Small intestine (tissue), 7 donors: Measurements from ENCODE around the gene CYP46A1. TPM values are rescaled to one million over a fixed set of nuclear protein-coding genes. Genes with fewer than 3 reads are reported as not detected.

Source experiments
- DNase-seq, 2 donors: peaks; one replicate each; pipeline versions ENCODE4 v3.0.0 to v3.0.0-alpha.2; 2013
- FAIRE-seq: peaks from 2 replicates; lab custom pipeline; 2012; peaks lifted over from hg19 to GRCh38; lab: Jason Lieb, UNC
- H3K27ac ChIP-seq, 3 donors: one replicate each; pipeline ENCODE4 v1.5.1; 2013; ENCODE audit warnings: low read length in 2 of 3, mild to moderate bottlenecking in 2 of 3, control low read depth in 1 of 3, inconsistent platforms in 1 of 3, low read depth in 1 of 3, moderate library complexity in 1 of 3
- H3K27me3 ChIP-seq, 3 donors: one replicate each; pipeline ENCODE4 v1.6.1; 2013; ENCODE audit warnings: low read length in 3 of 3, inconsistent platforms in 1 of 3; ENCODE audit not compliant: control insufficient read depth in 3 of 3, insufficient read depth in 3 of 3
- H3K36me3 ChIP-seq, 3 donors: one replicate each; pipeline ENCODE4 v1.6.1; 2013; ENCODE audit warnings: low read length in 3 of 3, inconsistent platforms in 1 of 3, low read depth in 1 of 3, mild to moderate bottlenecking in 1 of 3, moderate library complexity in 1 of 3; ENCODE audit not compliant: control insufficient read depth in 3 of 3, insufficient read depth in 2 of 3
- H3K4me1 ChIP-seq, 3 donors: one replicate each; pipeline ENCODE4 v1.6.1; 2013; ENCODE audit warnings: low read length in 2 of 3, inconsistent platforms in 1 of 3, low read depth in 1 of 3, mild to moderate bottlenecking in 1 of 3, moderate library complexity in 1 of 3; ENCODE audit not compliant: control insufficient read depth in 3 of 3, insufficient read depth in 2 of 3
- H3K4me3 ChIP-seq, 3 donors: one replicate each; pipeline ENCODE4 v1.5.1; 2013; ENCODE audit warnings: low read length in 3 of 3, control low read depth in 1 of 3, inconsistent platforms in 1 of 3, low read depth in 1 of 3, mild to moderate bottlenecking in 1 of 3, moderate library complexity in 1 of 3
- H3K9me3 ChIP-seq, 2 donors: one replicate each; pipeline ENCODE4 v1.6.1; 2013; ENCODE audit warnings: low read depth in 1 of 2, low read length in 1 of 2; ENCODE audit not compliant: control insufficient read depth in 2 of 2, insufficient read depth in 1 of 2
- WGBS, 3 donors: extraction: QIAGEN DNeasy Blood & Tissue Kit; methylation state at CpG; one replicate each; pipeline ENCODE4 v1.1.7; 2013; 5-methylcytosine and 5-hydroxymethylcytosine counted together
- polyA plus RNA-seq, 4 donors: library from polyadenylated mRNA; stranded (reverse) in 3 of 4; unstranded in 1 of 4; fragments of 200-250 nt in 3 of 4; fragments of 120-200 nt in 1 of 4; gene quantifications; one replicate each; pipeline versions ENCODE4 v1.2.1 to v1.2.3, GENCODE V29; 2013
- donor health status: healthy with polysubstance abuse.
- donor health status: control.
- donor health status: control.
- donor health status: Bipolar disorder and iron deficiency.
- donor health status: healthy.

The CYP46A1 gene
- polyA plus RNA-seq, 4 donors = 0.64 to 0.96 TPM; not detected in 2

GRCh38 chr14:99690636-99691035 is 6.5 kb downstream of the CYP46A1 start:
- DNase-seq (no peak), FAIRE-seq (no peak)
- H3K27me3 ChIP-seq = peaks cover 0 to 19% (median 0%) of the 10 kb centered on the region in 3 donors
- H3K36me3 ChIP-seq = no peaks in the 10 kb centered on the region
- no peaks in the 10 kb centered on the region for H3K4me1 ChIP-seq
- H3K9me3 ChIP-seq = no peaks in the 10 kb centered on the region
- WGBS, 3 donors = 63 to 81% (median 63%) methylated on average over 5 of the region's 5 CpGs
- no peak overlapping the region for H3K4me3 ChIP-seq
- no peak overlapping the region for H3K27ac ChIP-seq

GRCh38 chr14:99691111-99691885 is 7.2 kb downstream of the CYP46A1 start:
- FAIRE-seq (no peak), DNase-seq (no peak)
- Histone ChIP-seq H3K4me3 (no peak overlapping the region), H3K27me3 (peaks cover 0 to 17% (median 0%) of the 10 kb centered on the region in 3 donors), H3K4me1 (no peaks in the 10 kb centered on the region), H3K27ac (no peak overlapping the region), H3K36me3 (no peaks in the 10 kb centered on the region), H3K9me3 (no peaks in the 10 kb centered on the region)
- 84 to 89% (median 87%) methylated on average over 13 of the region's 13 CpGs for WGBS, 3 donors

- FAIRE-seq (no peak), DNase-seq (no peak)
- H3K4me3 ChIP-seq = no peak overlapping the region
- H3K4me1 ChIP-seq = no peaks in the 10 kb centered on the region
- WGBS, 3 donors = 55 to 85% (median 64%) methylated on average over 3 of the region's 3 CpGs
- no peaks in the 10 kb centered on the region for H3K9me3 ChIP-seq
- H3K36me3 ChIP-seq = no peaks in the 10 kb centered on the region
- H3K27ac ChIP-seq = no peak overlapping the region
- H3K27me3 ChIP-seq = peaks cover 0 to 9% (median 0%) of the 10 kb centered on the region in 3 donors
These were observed 9.8 kb downstream of the CYP46A1 start for GRCh38 chr14:99693918-99694317.

GRCh38 chr14:99696929-99697328 is 12.8 kb downstream of the CYP46A1 start:
- FAIRE-seq = no peak
- WGBS, 3 donors = 87 to 95% (median 90%) methylated on average over 4 of the region's 4 CpGs
- Histone ChIP-seq H3K27ac (no peak overlapping the region), H3K27me3 (peaks cover 0 to under 1% (median 0%) of the 10 kb centered on the region in 3 donors), H3K9me3 (no peaks in the 10 kb centered on the region), H3K36me3 (no peaks in the 10 kb centered on the region), H3K4me3 (no peak overlapping the region), H3K4me1 (no peaks in the 10 kb centered on the region)
- DNase-seq = no peak

DNA sequence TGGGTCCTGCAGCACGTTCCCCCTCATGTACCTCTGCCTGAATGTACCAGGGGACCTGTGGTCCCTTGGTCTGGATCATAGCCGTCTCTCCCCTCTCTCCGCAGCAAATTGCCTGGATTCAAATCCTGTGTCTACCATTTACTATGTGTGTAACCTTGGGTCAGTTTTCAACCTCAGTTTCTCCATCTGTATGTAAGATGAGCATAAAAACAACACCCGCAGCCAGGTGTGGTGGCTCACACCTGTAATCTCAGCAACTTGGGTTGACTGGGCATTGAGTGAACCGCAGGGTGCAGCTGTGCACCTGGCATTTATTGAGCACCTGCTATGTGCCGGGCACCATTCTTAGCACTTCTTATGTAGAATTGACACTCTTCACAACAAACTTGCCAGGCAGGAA is 14.1 kb downstream of the CYP46A1 start:
- no peak for DNase-seq
- Histone ChIP-seq H3K4me3 (no peak overlapping the region), H3K27me3 (no peaks in the 10 kb centered on the region), H3K36me3 (no peaks in the 10 kb centered on the region), H3K9me3 (peaks cover 0 to 4% of the 10 kb centered on the region in 2 donors), H3K4me1 (no peaks in the 10 kb centered on the region), H3K27ac (no peak overlapping the region)
- WGBS, 3 donors = 78 to 89% (median 85%) methylated on average over 6 of the region's 6 CpGs
- no peak for FAIRE-seq

DNA sequence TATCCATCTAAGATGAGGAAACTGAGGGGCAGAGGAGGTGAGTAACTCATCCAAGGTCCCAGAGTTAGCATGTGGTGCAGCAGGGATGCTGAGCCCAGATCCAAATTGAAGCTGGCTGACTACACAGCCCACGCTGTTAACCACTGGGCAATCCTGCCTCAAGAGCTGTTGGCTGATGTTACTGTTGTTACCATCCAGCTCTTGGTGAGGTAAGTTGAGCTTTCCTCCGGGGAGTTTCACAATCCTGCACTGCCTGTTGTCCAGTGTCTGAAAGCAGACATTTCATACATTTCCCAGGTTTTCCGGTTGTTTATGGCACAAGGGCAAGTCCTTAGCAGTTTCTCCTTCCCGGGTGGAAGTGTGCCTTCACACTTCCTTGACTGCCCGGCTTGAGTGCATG is 14.5 kb downstream of the CYP46A1 start:
- WGBS, 3 donors = 53 to 56% (median 53%) methylated on average over 5 of the region's 5 CpGs
- FAIRE-seq = no peak
- H3K9me3 ChIP-seq = peaks cover 0 to 8% of the 10 kb centered on the region in 2 donors
- H3K4me1 ChIP-seq = no peaks in the 10 kb centered on the region
- H3K27me3 ChIP-seq = no peaks in the 10 kb centered on the region
- H3K4me3 ChIP-seq = no peak overlapping the region
- peaks cover 0 to under 1% (median 0%) of the 10 kb centered on the region in 3 donors for H3K36me3 ChIP-seq
- no peak overlapping the region for H3K27ac ChIP-seq
- DNase-seq = no peak

DNA sequence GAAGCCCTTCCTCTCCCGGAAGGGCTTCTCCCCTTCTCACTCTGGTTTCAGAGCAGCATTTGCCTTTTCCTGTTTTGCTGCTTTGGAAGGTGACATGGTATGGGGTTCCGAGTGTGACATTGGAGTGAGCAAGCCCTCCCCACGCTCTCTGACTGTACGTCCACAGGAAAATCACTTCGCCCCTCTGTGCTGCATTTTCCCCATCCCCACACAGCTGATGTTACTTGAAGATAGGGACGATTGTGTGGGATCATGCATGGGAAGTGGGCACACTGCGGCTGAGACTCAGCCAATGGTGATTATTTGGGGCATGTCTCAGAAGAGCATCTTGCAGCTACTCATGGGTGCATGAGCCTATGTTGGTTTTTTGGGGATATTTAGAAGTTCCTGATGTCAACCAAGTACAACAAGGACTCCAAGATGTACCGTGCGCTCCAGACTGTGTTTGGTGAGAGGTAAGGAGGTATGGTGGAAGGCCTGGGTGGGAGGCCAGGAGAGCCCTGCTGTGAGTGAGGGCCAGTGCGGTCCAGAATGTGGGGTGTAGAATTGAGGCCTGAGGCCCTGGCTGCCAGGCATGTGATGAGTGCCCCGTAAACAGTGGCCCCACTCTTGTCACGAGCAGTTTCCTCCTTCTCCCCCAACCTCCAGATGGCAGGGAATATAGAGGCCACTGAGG is 15.1 kb downstream of the CYP46A1 start:
- no peak overlapping the region for H3K4me3 ChIP-seq
- H3K27me3 ChIP-seq = no peaks in the 10 kb centered on the region
- H3K27ac ChIP-seq = no peak overlapping the region
- 78 to 82% (median 81%) methylated on average over 12 of the region's 12 CpGs for WGBS, 3 donors
- H3K36me3 ChIP-seq = peaks cover 0 to 2% (median 0%) of the 10 kb centered on the region in 3 donors
- no peak for DNase-seq
- no peaks in the 10 kb centered on the region for H3K4me1 ChIP-seq
- H3K9me3 ChIP-seq = peaks cover 0 to 10% of the 10 kb centered on the region in 2 donors
- FAIRE-seq = no peak

GRCh38 chr14:99699861-99700260 is 15.8 kb downstream of the CYP46A1 start:
- 93 to 96% (median 96%) methylated on average over 16 of the region's 16 CpGs for WGBS, 3 donors
- H3K27ac ChIP-seq = no peak overlapping the region
- FAIRE-seq = no peak
- H3K4me3 ChIP-seq = no peak overlapping the region
- no peak for DNase-seq
- H3K4me1 ChIP-seq = no peaks in the 10 kb centered on the region
- peaks cover 0 to 2% (median 0%) of the 10 kb centered on the region in 3 donors for H3K36me3 ChIP-seq
- H3K27me3 ChIP-seq = no peaks in the 10 kb centered on the region
- H3K9me3 ChIP-seq = peaks cover 0 to 10% of the 10 kb centered on the region in 2 donors
